Loucy (cell line): ENCODE measurements around the gene GPRIN2.
"Not testable (repeated sequence)": the region's sequence is repeated elsewhere in the genome, so short reads cannot be mapped to it uniquely, and the experiment has no call there.

ENCODE experiments used
- EZH2phosphoT487 ChIP-seq: fragments of 200-600 bp; IDR thresholded peaks from 2 replicates; pipeline ENCODE4 v1.6.1; 2018; ENCODE audit warnings: antibody characterized with exemption, mild to moderate bottlenecking, moderate library complexity, borderline replicate concordance
- TF ChIP-seq, protein P1 (sequence below): fragments of 200-600 bp; sonication (generic); conservative IDR thresholded peaks from 2 replicates; pipeline ENCODE4 v1.5.1; 2014; ENCODE audit warnings: mild to moderate bottlenecking, antibody characterized with exemption, low read length

DNA sequence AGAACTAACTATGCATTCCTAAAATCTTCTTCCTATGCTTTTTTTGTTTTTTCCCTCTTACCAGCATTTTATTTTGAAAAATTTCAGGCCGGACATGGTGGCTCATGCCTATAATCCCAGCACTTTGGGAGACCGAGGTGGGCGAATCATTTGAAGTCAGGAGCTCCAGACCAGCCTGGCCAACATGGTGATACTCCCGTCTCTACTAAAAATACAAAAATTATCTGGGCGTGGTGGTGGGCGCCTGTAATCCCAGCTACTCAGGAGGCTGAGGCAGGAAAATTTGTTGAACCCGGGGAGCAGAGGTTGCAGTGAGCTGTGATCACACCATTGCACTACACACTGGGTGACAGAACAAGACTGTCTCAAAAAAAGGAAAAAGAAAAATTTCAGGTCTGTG, 26.7 kb downstream of the GPRIN2 start:
- TF ChIP-seq, protein P1, sequence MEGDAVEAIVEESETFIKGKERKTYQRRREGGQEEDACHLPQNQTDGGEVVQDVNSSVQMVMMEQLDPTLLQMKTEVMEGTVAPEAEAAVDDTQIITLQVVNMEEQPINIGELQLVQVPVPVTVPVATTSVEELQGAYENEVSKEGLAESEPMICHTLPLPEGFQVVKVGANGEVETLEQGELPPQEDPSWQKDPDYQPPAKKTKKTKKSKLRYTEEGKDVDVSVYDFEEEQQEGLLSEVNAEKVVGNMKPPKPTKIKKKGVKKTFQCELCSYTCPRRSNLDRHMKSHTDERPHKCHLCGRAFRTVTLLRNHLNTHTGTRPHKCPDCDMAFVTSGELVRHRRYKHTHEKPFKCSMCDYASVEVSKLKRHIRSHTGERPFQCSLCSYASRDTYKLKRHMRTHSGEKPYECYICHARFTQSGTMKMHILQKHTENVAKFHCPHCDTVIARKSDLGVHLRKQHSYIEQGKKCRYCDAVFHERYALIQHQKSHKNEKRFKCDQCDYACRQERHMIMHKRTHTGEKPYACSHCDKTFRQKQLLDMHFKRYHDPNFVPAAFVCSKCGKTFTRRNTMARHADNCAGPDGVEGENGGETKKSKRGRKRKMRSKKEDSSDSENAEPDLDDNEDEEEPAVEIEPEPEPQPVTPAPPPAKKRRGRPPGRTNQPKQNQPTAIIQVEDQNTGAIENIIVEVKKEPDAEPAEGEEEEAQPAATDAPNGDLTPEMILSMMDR = not testable (repeated sequence)
- not testable (repeated sequence) for TF ChIP-seq EZH2phosphoT487
